OCI-LY3 (cell line): ENCODE results near the gene CEBPE.

Experiments used
- EZH2phosphoT487 ChIP-seq: fragments of 200-600 bp; shearing (Covaris generic); IDR thresholded peaks from 2 replicates; pipeline ENCODE4 v1.6.1; 2018; ENCODE audit warnings: antibody characterized with exemption, mixed run types, low read depth
- TF ChIP-seq, protein P1 (sequence below): fragments of 200-600, 300-600 bp; sonication (generic); IDR thresholded peaks from 2 replicates; pipeline ENCODE4 v1.5.1; 2014; ENCODE audit warnings: antibody characterized with exemption, low read length, low read depth

DNA sequence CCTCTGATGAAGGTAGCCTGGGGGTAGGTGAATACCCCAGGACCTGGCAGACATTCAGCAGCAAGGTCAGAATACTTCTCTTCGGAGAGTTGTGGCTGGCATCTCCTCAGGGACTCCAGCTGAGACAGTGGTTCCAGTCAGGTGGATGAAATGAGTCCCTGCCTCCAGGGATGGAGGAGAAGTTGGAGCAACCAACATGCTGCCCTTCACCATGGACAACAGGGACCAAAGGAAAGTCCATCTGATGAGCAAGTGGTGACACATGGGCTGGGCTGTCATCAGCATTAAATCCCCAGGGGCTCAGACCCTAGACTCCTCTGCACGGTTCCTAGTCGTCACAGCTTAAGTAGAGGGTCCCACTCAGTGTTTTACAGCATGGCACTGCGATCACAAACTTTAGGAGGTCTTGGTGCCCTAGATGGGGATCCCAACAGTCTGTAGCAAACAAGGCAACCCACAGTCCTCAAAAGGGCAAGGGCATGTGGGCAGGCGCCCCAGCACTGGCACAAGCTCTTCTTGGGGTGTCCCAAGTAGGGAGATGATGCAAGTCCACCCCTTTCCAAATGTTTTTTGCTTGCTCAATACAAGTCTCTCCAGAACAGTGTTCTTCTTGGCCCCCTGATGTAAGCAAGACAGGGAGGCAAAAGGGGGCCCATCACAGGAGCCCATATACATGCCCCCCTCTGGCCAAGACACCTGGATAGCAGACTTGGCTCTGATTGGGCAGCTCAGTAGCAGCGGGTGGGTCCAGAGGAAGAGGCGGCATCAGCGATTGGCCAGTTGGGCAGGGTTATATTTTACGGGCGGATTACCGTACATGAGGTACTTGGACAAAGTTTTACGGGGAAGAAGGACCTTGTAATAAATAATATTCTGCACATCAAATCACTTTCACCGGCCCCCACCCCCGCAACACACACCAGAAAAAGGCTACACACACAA is 50.9 kb downstream of the CEBPE start:
- TF ChIP-seq, protein P1, sequence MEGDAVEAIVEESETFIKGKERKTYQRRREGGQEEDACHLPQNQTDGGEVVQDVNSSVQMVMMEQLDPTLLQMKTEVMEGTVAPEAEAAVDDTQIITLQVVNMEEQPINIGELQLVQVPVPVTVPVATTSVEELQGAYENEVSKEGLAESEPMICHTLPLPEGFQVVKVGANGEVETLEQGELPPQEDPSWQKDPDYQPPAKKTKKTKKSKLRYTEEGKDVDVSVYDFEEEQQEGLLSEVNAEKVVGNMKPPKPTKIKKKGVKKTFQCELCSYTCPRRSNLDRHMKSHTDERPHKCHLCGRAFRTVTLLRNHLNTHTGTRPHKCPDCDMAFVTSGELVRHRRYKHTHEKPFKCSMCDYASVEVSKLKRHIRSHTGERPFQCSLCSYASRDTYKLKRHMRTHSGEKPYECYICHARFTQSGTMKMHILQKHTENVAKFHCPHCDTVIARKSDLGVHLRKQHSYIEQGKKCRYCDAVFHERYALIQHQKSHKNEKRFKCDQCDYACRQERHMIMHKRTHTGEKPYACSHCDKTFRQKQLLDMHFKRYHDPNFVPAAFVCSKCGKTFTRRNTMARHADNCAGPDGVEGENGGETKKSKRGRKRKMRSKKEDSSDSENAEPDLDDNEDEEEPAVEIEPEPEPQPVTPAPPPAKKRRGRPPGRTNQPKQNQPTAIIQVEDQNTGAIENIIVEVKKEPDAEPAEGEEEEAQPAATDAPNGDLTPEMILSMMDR = no peak
- TF ChIP-seq EZH2phosphoT487 = no peak
